Measurements from ENCODE around the gene PRDM16.

DNA sequence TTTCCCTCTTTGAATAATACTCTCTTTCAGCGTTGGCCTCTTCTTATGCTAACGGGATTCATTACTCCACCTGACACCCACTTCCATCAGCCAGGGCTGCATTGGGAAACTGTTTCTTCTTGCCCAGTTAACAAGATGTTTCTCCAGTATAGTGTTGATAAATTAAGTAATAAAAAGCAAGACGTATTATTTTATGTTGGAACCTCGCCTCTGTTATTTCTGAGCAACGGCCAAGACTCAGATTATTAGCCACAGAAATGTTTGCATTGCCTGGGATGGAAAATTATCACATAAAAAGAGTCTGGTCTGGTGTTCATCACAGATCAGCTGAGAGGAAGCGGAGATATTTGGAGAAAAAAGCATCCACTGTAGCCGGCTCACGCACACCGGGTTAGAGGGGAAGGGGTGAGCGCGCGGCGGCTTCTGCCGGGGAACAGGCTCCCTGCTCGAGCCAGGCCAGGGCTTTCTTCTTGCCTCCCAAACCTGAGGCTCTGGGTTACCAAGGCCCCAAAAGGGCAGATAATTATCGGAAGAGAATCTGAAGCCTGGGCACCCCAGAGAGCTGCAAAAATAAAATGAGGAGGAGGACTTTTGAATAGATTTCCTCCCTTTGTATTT is 189.5 kb downstream of the PRDM16 start:
- TF ChIP-seq, protein P1, sequence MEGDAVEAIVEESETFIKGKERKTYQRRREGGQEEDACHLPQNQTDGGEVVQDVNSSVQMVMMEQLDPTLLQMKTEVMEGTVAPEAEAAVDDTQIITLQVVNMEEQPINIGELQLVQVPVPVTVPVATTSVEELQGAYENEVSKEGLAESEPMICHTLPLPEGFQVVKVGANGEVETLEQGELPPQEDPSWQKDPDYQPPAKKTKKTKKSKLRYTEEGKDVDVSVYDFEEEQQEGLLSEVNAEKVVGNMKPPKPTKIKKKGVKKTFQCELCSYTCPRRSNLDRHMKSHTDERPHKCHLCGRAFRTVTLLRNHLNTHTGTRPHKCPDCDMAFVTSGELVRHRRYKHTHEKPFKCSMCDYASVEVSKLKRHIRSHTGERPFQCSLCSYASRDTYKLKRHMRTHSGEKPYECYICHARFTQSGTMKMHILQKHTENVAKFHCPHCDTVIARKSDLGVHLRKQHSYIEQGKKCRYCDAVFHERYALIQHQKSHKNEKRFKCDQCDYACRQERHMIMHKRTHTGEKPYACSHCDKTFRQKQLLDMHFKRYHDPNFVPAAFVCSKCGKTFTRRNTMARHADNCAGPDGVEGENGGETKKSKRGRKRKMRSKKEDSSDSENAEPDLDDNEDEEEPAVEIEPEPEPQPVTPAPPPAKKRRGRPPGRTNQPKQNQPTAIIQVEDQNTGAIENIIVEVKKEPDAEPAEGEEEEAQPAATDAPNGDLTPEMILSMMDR (IDR thresholded peaks at IDR 0.05) = no peak
- no peak for TF ChIP-seq POLR2A (IDR thresholded peaks at IDR 0.05)

Data from thyroid gland (tissue), 4 donors.